ENCODE data around the gene TIMM17A. TPM values are rescaled to one million over a fixed set of nuclear protein-coding genes. Genes with fewer than 3 reads are reported as not detected.

The TIMM17A gene
- total and polyA plus RNA-seq, 7 donors: 23.3 to 71.4 (median 48.6) TPM

DNA sequence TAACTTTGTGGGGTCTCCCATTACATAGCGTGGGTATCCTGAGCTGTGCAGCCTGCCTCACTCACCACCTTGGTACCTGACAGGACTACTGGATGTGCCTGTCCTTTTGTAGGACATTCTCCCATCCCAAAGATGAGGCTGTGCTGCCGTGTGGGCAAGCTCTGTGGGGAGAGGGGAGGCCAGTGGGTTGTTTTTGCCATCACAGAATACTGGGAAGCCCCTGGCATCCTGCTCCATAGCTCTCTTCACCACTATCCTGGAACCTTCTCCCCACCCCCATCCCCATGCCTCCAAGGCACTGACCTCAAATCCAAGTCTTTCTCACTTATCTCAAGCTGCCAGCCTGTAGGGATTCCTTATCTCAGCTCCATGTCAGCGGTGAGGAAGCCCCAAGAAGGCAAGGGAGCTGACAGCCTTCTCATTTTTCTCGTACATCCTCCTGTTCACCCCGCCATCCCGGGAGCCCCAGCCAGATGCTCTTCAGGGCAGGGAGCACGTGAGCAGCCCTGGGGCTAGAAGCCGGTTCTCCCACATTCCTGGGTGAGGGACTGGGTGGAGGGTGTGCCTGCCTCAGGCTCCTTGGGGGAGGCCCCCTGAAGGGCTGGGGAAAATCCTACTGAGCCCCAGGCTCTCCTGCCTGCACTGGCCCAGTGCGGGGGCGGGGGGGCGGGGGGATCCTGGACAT, 52.6 kb downstream of the TIMM17A start:
- H3K4me3 ChIP-seq: no peak overlapping the region
- TF ChIP-seq POLR2AphosphoS5 (IDR thresholded peaks at IDR 0.05) (no peak), EP300 (IDR thresholded peaks at IDR 0.05) (no peak), POLR2A (IDR thresholded peaks at IDR 0.05) (no peak)
- TF ChIP-seq, protein P1, sequence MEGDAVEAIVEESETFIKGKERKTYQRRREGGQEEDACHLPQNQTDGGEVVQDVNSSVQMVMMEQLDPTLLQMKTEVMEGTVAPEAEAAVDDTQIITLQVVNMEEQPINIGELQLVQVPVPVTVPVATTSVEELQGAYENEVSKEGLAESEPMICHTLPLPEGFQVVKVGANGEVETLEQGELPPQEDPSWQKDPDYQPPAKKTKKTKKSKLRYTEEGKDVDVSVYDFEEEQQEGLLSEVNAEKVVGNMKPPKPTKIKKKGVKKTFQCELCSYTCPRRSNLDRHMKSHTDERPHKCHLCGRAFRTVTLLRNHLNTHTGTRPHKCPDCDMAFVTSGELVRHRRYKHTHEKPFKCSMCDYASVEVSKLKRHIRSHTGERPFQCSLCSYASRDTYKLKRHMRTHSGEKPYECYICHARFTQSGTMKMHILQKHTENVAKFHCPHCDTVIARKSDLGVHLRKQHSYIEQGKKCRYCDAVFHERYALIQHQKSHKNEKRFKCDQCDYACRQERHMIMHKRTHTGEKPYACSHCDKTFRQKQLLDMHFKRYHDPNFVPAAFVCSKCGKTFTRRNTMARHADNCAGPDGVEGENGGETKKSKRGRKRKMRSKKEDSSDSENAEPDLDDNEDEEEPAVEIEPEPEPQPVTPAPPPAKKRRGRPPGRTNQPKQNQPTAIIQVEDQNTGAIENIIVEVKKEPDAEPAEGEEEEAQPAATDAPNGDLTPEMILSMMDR (IDR thresholded peaks at IDR 0.05): no peak
- intact Hi-C loops (cut with DNase I): no loop called here

DNA sequence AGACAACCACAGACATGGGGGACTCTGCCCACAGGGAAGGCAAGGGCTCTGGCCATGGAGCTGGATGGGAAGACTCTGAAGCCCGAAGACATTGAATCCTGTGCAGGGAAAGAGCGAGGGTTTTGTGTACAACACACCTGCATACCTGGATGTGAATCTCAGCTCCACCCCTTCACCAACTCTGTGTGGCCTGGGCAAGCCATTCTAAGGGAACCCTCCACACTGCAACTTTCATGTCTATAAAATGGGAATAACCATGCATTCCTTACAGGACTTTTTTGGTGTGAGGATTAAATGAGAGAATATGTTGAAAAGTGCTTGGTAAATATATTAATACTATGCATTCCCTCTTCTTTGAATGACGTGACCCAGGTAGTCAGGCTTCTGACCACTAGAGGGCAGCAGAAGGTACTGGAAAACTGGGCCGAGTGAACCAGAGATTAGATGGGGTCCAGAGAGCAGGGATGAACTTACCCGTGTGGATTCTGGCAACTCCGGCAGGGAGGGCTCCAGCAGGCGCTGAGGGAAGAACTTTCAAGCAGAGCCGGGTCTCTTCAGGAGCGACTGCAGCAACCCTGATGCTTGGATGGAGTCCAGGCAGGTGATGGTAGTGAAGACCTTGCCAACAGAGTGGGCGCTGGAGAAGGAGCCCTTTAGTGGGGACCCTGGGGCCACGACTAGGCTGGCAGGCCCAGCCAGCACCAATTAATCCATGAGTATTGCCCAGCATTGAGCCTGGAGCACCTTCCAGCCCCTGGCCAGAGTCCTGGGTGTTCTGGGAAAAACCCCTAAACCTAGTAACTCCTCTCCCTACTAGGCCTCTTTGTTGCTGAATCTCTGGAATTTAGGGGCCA, 54.2 kb downstream of the TIMM17A start:
- DNase-seq: peak; percentile 84
- TF ChIP-seq POLR2A (IDR thresholded peaks at IDR 0.05) (no peak), POLR2AphosphoS5 (IDR thresholded peaks at IDR 0.05) (no peak), EP300 (IDR thresholded peaks at IDR 0.05) (no peak)
- TF ChIP-seq, protein P1 (IDR thresholded peaks at IDR 0.05): peak; percentile 51 to 93 (median 82)
- 4 to 24% methylated on average over 11 of the region's 11 CpGs for WGBS, 2 donors
- intact Hi-C loops (cut with DNase I): loop anchor here (1.0 kb wide), 1 partner anchor 126 kb away; no protein-coding TSS in a partner anchor
- Histone ChIP-seq H3K4me3 (no peak overlapping the region), H3K9me3 (no peaks in the 10 kb centered on the region), H3K4me1 (peaks cover 0 to 4% (median 0%) of the 10 kb centered on the region in 4 donors), H3K36me3 (peaks cover 0 to 29% (median 9%) of the 10 kb centered on the region in 4 donors), H3K27me3 (no peaks in the 10 kb centered on the region), H3K27ac (peak overlapping the region in 1 of 4 donors; percentile 33)

More for the DNA sequence above, 52.6 kb downstream of the TIMM17A start:
- Histone ChIP-seq H3K4me1 (peaks cover 0 to 4% (median 0%) of the 10 kb centered on the region in 4 donors), H3K27ac (peak overlapping the region in 1 of 4 donors; percentile 22), H3K36me3 (peaks cover 3 to 45% (median 21%) of the 10 kb centered on the region in 4 donors), H3K9me3 (no peaks in the 10 kb centered on the region), H3K27me3 (no peaks in the 10 kb centered on the region)
- WGBS, 2 donors: 13 to 65% methylated on average over 10 to 11 of the region's 11 CpGs
- no peak for DNase-seq

DNA sequence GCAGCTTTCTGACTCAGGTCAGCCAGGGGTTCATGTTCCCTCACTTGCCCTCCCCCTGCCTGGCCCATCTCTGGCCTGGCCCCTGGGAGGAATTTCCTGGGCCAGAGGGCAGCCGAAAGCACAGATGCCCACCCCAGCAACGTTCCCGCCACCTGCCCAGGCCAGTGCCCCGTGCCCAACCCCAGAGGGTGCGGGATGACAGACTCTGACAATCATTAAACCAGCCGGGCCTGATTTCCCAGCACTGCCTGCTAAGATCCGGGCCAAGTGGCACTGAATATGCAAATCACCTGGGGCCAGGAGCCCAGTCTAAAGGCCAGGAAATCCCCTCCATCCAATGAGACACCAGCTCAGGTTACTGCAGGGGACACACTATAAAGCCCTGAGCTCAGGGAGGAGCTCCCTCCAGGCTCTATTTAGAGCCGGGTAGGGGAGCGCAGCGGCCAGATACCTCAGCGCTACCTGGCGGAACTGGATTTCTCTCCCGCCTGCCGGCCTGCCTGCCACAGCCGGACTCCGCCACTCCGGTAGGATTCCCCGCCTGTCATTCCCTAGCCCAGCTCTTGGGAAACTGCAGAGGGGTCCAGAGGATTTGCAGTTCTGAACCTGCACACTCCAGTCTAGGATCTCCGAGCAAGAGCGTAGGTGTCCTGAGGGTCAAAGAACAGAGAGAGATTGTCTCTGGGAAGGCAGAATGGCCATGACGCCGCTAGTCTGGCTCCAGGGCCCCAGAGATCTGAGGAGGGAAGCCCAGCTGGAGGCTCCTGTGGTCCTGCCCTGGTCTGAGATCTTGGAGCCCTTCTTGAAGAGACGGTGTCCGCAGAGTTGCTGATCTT, 55.1 kb downstream of the TIMM17A start, which contains the start of gene ELF3:
Gene ELF3 (plus strand): TSS at position 408 of the 836 bp plus-strand sequence. CDS start 550 bp downstream, outside the sequence.
- Histone ChIP-seq H3K36me3 (peaks cover 0 to 20% (median 2%) of the 10 kb centered on the region in 4 donors), H3K27ac (peak within 1 kb of the TSS in 1 of 4 donors; percentile 33)
- TF ChIP-seq, protein P1 (IDR thresholded peaks at IDR 0.05): no peak
- TF ChIP-seq POLR2A (IDR thresholded peaks at IDR 0.05) (peak in 1 of 2 donors; percentile 86), POLR2AphosphoS5 (IDR thresholded peaks at IDR 0.05) (peak in 1 of 4 donors; percentile 61)

DNA sequence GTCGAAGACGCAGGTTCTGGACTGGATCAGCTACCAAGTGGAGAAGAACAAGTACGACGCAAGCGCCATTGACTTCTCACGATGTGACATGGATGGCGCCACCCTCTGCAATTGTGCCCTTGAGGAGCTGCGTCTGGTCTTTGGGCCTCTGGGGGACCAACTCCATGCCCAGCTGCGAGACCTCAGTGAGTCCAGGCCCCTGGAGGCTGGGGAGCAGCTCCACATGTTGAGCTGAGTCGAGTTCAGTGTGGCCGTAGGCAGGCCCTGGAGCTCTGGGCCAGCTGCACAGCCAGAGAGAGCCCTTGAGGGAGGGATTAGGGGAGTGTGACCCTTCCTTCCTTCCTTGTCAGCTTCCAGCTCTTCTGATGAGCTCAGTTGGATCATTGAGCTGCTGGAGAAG, 56.7 kb downstream of the TIMM17A start:
- no peaks in the 10 kb centered on the region for H3K27me3 ChIP-seq
- peak overlapping the region in 1 of 4 donors; percentile 8 for H3K27ac ChIP-seq
- H3K9me3 ChIP-seq: no peaks in the 10 kb centered on the region
- peaks cover 0 to 4% (median 0%) of the 10 kb centered on the region in 4 donors for H3K4me1 ChIP-seq
- DNase-seq: no peak
- H3K4me3 ChIP-seq: peak overlapping the region in 1 of 4 donors; percentile 14
- 14 to 64% methylated on average over 11 of the region's 11 CpGs for WGBS, 2 donors
- intact Hi-C loops (cut with DNase I): no loop called here
- no peak for TF ChIP-seq POLR2AphosphoS5 (IDR thresholded peaks at IDR 0.05)
- no peak for TF ChIP-seq EP300 (IDR thresholded peaks at IDR 0.05)
- TF ChIP-seq POLR2A (IDR thresholded peaks at IDR 0.05): peak in 1 of 2 donors; percentile 27
- peaks cover 0 to 7% (median 0%) of the 10 kb centered on the region in 4 donors for H3K36me3 ChIP-seq

More for the DNA sequence above, 55.1 kb downstream of the TIMM17A start, which contains the start of gene ELF3:
- no peaks in the 10 kb centered on the region for H3K27me3 ChIP-seq
- no peaks in the 10 kb centered on the region for H3K9me3 ChIP-seq
- peak within 1 kb of the TSS in 1 of 4 donors; percentile 12 for H3K4me3 ChIP-seq
- intact Hi-C loops (cut with DNase I): no loop called here
- 15 to 66% methylated on average over 24 of the region's 24 CpGs for WGBS, 2 donors
- DNase-seq: no peak
- H3K4me1 ChIP-seq: peaks cover 0 to 4% (median 0%) of the 10 kb centered on the region in 4 donors

Data from sigmoid colon (tissue), 7 donors.